Measurements from ENCODE around the gene TEX36.

- TF ChIP-seq CTCF (IDR thresholded peaks at IDR 0.05), result no peak
- no peak for TF ChIP-seq POLR2A (IDR thresholded peaks at IDR 0.05)
Observed at GRCh38 chr10:125691160-125691981, 8.4 kb upstream of the TEX36 start.

Measured in uterus (tissue), 2 donors.